ENCODE results near the gene ATG13. TPM values are rescaled to one million over a fixed set of nuclear protein-coding genes. Genes with fewer than 3 reads are reported as not detected.

Gene ATG13
- total and polyA plus RNA-seq, 12 donors: 31.0 to 177 (median 88.8) TPM

- TF ChIP-seq CTCF (IDR thresholded peaks at IDR 0.05) (no peak), POLR2A (IDR thresholded peaks at IDR 0.05) (no peak)
- peaks cover 12 to 29% of the 10 kb centered on the region in 2 donors for H3K4me1 ChIP-seq (replicated peaks in 1 of 2)
- intact Hi-C loops (cut with DNase I): no loop called here
- peak in 1 of 7 donors; percentile 43 for DNase-seq
- no peaks in the 10 kb centered on the region for H3K9me3 ChIP-seq (replicated peaks in 1 of 3)
- H3K27me3 ChIP-seq: no peaks in the 10 kb centered on the region
- H3K4me3 ChIP-seq: peak overlapping the region in 3 of 4 donors; percentile 15 to 98 (median 92)
- H3K27ac ChIP-seq: peak overlapping the region; percentile 91 to 98 (median 95)
- WGBS, 4 donors: 2 to 4% (median 3%) methylated on average over 11 to 15 of the region's 15 CpGs
- H3K36me3 ChIP-seq (replicated peaks in 1 of 2): peaks cover 0 to 8% of the 10 kb centered on the region in 2 donors
Observed at GRCh38 chr11:46616551-46617133, 711 bp upstream of the ATG13 start.

- intact Hi-C loops (cut with DNase I): no loop called here
- no peak for TF ChIP-seq POLR2A (IDR thresholded peaks at IDR 0.05)
- TF ChIP-seq CTCF (IDR thresholded peaks at IDR 0.05): peak in 1 of 6 experiments; percentile 14
Observed at GRCh38 chr11:46617972-46618314, 590 bp downstream of the ATG13 start.

GRCh38 chr11:46618837-46619236 lies 1.5 kb downstream of the ATG13 start:
- intact Hi-C loops (cut with DNase I): no loop called here
- peaks cover 0 to 16% of the 10 kb centered on the region in 2 donors for H3K36me3 ChIP-seq (replicated peaks in 1 of 2)
- DNase-seq: peak in 1 of 7 donors; percentile 23
- H3K4me1 ChIP-seq (replicated peaks in 1 of 2): peaks cover 12 to 24% of the 10 kb centered on the region in 2 donors
- 65 to 71% (median 68%) methylated on average over 6 of the region's 6 CpGs for WGBS, 4 donors
- no peak for TF ChIP-seq CTCF (IDR thresholded peaks at IDR 0.05)
- no peak for TF ChIP-seq POLR2A (IDR thresholded peaks at IDR 0.05)
- H3K4me3 ChIP-seq: peak overlapping the region in 1 of 4 donors; percentile 92
- peak overlapping the region in 1 of 5 donors; percentile 98 for H3K27ac ChIP-seq
- no peaks in the 10 kb centered on the region for H3K9me3 ChIP-seq (replicated peaks in 1 of 3)
- no peaks in the 10 kb centered on the region for H3K27me3 ChIP-seq

More at GRCh38 chr11:46617972-46618314, 590 bp downstream of the ATG13 start:
- DNase-seq: no peak
- H3K4me3 ChIP-seq: peak overlapping the region; percentile 92 to 100 (median 96)
- 0 to 3% (median 2%) methylated on average over 7 to 9 of the region's 9 CpGs for WGBS, 4 donors
- peaks cover 12 to 24% of the 10 kb centered on the region in 2 donors for H3K4me1 ChIP-seq (replicated peaks in 1 of 2)
- no peaks in the 10 kb centered on the region for H3K9me3 ChIP-seq (replicated peaks in 1 of 3)
- H3K27me3 ChIP-seq: no peaks in the 10 kb centered on the region
- peaks cover 0 to 13% of the 10 kb centered on the region in 2 donors for H3K36me3 ChIP-seq (replicated peaks in 1 of 2)
- H3K27ac ChIP-seq: peak overlapping the region; percentile 91 to 98 (median 95)

GRCh38 chr11:46625406-46625805 lies 8.1 kb downstream of the ATG13 start:
- H3K4me3 ChIP-seq: no peak overlapping the region
- H3K9me3 ChIP-seq (replicated peaks in 1 of 3): no peaks in the 10 kb centered on the region
- H3K36me3 ChIP-seq (replicated peaks in 1 of 2): peaks cover 0 to 53% of the 10 kb centered on the region in 2 donors
- no peak for TF ChIP-seq CTCF (IDR thresholded peaks at IDR 0.05)
- no peak for TF ChIP-seq POLR2A (IDR thresholded peaks at IDR 0.05)
- H3K27me3 ChIP-seq: no peaks in the 10 kb centered on the region
- intact Hi-C loops (cut with DNase I): no loop called here
- DNase-seq: peak in 1 of 7 donors; percentile 30
- WGBS, 4 donors: 91 to 97% (median 93%) methylated on average over 3 of the region's 3 CpGs
- H3K4me1 ChIP-seq (replicated peaks in 1 of 2): no peaks in the 10 kb centered on the region
- H3K27ac ChIP-seq: no peak overlapping the region

Data from adrenal gland (tissue), 12 donors.